ENCODE results near the gene PRDM16. TPM values are rescaled to one million over a fixed set of nuclear protein-coding genes. Genes with fewer than 3 reads are reported as not detected.

PRDM16 gene
- total RNA-seq, 1 donor from 2014 or later = 0.07 TPM

GRCh38 chr1:3389093-3389833, 320.3 kb downstream of the PRDM16 start:
- intact Hi-C loops (cut with micrococcal nuclease) = no loop called here

DNA sequence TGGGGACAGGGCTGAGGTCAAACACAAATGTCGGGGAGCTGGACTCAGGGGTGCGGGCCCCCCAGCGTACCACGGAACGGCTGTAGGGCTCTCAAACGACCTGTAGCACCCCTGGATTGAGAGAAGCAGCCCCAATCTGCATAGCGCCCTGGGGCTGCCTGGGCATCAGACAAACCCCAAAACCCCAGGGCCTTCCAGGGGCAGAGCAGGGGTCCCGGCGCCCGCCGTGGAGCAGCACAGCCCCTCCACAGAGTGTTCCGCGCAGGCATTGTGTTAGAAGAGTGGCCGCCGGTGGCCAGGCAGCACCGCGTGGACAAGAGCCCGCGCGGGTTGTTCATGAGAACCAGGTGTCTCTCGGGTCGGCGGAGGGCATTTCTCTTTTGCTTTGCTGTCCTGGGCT, 321.3 kb downstream of the PRDM16 start:
- intact Hi-C loops (cut with micrococcal nuclease) = no loop called here

DNA sequence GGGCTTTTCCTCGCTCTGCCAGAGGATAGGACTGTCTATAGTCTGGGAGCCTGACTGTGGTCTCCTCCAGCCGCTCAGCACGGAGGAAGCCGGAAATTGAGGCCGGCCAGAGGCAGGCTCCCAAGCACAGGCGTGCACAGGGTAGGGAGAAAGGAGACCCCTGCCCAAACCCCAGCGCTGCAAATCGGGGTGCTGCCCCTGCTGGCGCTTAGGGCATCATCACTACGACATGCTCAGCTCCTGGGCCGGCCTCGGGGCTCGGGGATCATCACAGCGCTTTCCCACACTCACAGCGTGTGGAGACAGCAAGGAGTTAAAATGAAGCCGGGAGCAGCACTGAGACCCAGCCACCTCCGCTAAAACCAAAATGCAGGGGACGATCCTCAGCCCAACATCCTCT, 322.7 kb downstream of the PRDM16 start:
- intact Hi-C loops (cut with micrococcal nuclease) = no loop called here

DNA sequence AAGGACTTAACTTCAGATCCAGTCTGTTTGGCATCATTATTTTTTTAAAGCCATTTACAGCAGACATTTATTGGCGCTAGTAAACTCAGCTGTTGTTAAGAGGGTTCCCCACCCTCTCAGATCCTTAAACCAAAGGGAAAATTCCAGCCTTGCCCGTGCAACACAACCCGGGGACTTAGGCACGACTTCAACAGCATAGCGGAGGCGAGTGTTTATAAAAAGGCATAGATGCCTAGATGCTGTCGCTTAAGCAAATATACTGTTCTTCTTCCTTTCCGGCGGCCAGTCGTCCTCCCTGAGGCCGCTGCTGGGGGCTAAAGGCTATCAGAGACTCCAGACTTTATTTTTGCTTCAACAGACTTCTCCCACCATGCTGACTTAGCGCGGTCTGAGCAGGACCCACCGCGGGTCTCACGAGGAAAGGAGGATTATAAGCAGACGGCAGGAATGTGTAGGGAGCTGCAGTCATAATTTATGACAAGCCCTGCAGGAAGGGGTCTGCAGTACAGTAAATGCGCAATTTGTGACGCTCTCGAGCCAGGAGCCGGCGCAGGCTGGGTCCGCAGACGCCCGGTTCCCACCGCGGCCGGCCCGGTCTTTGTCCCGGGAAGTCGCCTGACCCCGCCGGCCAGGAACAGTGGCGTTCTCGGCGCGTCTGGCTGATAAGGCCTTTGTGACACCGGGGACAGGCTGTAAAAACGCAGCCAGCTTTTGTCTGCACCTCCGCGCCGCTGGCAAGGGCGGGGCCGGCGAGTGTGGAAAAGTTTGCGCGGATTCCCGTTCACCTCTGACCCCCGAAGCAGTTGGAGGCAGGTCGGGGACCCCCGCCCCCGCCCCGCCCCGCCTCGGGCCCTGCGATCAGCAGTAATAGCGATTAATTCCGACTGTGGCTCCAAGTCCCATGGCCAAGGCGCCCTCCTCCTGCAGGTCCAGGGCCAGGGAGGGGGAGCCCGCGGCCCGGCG, 324.3 kb downstream of the PRDM16 start:
- intact Hi-C loops (cut with micrococcal nuclease) = no loop called here

GRCh38 chr1:3393987-3394920, 325.3 kb downstream of the PRDM16 start:
- intact Hi-C loops (cut with micrococcal nuclease) = no loop called here

DNA sequence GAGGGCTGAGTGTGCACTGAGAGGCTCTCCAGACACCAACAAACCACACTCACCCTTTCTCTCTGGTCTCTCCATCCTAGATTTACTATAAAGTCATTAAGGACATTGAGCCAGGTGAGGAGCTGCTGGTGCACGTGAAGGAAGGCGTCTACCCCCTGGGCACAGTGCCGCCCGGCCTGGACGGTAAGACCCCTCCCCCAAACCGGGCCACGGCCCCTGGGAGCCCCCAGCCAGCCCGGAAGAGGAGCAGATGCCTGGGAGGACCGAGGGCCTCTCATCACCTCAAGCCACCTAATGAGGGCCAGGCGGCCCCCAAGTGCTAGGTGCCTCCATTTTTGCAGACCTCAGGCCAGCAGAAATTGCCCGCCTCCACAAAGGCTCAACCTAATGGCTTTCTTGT, 327.4 kb downstream of the PRDM16 start:
- intact Hi-C loops (cut with micrococcal nuclease) = no loop called here

GRCh38 chr1:3397311-3397710, 328.3 kb downstream of the PRDM16 start:
- intact Hi-C loops (cut with micrococcal nuclease) = no loop called here

DNA sequence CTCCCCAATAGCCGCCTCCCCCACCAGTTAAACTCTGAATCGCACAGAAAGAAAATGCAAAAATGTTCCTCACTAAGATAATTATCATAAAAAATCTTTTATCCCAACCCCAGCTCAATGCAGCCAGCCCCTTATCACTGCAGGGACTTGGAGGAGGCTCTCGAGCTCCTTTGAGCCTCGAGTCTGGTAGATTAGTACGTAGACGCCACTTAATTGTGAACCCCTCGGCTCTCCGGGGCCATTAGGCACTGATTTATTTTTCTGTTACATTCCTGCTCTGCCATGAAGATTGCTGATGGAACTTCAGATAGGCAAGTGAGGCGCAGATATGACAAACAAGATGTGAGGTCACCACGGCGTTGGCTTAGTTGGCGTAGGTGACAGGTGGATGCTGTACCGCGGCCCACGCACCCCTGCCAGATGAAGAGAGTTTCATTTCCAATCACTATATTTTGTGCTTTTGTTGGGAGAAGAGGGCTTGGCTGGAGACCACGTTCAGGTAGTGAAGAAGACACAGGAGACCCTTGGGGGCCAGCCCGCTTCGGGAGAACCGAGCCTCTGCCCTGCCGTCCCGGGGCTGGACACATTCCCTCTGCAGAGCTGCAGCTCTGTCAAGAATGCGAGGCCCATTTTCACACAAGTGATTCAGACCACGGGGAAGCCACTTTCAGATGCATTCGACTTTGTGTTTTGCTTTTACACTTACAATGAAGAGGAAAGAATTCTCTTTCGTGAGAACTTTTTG, 329.6 kb downstream of the PRDM16 start:
- intact Hi-C loops (cut with micrococcal nuclease) = no loop called here

GRCh38 chr1:3399732-3400131, 330.7 kb downstream of the PRDM16 start:
- intact Hi-C loops (cut with micrococcal nuclease) = no loop called here

DNA sequence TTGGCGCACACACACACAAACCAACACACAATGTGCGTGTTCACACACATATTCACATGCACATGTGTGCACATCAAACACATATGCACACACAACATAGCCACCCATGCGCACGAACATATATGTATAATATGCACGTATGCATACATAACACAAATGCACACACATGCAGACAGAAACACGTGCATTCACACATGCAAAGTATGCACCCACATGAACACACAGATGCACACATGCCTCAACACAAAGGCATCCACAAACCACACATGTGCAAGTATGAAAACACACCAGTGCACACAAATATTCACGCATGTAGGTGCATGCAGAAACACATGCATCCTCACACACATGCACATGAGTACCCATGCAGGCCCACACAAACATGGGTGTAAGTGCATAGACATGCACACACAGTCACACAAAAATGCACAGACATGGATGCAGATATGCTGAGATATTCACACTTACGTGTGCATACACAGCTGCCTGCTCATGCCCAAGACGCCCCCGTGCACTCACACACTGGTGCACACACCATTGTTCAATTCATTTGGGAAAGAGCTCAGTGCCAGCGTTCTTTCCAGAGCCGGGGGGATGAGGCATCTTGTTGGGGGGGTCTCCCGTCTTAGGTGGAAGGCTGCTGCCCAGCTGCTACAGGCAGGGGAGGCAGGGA, 332.7 kb downstream of the PRDM16 start:
- intact Hi-C loops (cut with micrococcal nuclease) = no loop called here

DNA sequence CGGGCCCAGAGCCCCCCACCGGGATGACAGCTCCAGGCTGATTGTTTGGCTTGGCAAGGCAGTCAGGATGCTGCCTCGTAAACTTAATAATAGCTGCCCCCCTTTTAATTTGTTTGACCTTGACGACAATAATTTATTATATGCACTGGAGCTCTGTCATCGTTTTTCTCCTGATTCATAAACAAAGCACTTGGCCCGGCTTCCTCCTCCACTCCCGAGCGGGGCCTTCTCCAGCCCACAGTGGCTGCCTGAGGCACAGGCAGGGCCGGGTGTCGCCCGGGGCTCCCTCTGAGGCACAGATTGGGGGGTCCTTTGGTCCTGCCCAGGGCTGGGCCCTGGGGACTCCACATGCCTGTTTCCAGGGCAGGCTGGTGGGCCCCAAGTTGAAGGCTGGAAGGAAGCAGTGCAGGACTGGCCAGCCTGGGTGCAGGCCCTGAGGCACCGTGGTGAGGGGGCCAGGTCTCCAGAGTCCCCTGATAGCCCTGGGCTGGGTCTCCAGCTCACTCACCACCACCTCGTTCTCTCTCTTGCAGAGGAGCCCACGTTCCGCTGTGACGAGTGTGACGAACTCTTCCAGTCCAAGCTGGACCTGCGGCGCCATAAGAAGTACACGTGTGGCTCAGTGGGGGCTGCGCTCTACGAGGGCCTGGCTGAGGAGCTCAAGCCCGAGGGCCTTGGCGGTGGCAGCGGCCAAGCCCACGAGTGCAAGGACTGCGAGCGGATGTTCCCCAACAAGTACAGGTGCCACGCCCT, 333.4 kb downstream of the PRDM16 start:
- intact Hi-C loops (cut with micrococcal nuclease) = no loop called here

DNA sequence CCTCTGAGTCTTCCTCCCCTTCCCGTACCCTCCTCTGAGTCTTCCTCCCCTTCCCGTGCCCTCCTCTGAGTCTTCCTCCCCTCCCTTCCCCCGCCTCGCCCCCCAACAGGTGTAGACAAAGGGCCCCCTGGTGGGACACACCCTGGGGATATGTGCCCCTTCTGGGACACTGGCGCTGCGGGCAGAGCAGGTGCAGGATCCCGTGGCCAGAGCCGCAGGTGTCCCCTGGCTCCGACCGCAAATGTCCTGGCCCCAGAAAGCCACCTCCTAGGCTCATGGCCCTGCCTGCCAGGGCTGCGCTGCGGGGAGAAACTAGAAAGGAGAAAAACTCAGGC, 334.0 kb downstream of the PRDM16 start:
- intact Hi-C loops (cut with micrococcal nuclease) = no loop called here

- intact Hi-C loops (cut with micrococcal nuclease) = no loop called here
Observed at GRCh38 chr1:3403388-3404231, 334.6 kb downstream of the PRDM16 start.

DNA sequence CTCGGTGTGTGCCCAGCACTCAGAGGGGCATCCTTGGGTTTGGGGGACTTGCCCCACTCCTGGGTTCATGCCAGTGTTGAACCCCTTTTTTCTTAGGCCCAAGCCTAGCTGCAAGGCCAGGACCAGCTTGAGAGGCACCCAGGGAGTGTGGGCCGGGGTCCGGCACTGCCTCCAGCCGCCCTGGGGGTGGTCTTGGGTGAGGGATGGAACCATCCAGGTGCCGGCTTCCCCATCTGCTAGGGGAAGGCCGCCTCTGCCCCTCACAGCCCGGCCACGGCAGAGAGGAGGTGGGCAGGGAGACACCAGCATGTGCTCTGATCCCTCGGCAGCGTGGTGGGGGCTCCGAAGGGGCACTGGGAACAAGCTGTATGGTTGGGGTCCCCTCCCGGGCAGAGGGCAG, 335.3 kb downstream of the PRDM16 start:
- intact Hi-C loops (cut with micrococcal nuclease) = no loop called here

DNA sequence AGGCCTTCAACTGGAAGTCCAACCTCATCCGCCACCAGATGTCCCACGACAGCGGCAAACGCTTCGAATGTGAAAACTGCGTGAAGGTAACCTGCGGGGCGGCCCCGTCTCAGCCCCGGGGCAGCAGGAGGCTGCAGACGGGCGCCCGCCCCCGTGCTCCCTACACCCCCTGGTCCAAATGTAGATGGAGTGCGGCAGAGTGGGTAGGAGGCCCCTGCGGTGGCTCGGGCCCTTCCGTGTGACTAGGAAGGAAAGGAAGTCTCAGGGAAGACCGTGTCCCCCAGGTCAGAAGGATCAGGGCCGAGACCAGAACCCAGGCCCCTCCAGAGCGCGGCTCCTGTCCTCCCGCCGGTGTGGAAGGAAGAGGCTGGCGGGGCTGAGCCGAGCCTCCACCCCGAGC, 335.8 kb downstream of the PRDM16 start:
- intact Hi-C loops (cut with micrococcal nuclease) = no loop called here

GRCh38 chr1:3405491-3405890, 336.5 kb downstream of the PRDM16 start:
- intact Hi-C loops (cut with micrococcal nuclease) = no loop called here

DNA sequence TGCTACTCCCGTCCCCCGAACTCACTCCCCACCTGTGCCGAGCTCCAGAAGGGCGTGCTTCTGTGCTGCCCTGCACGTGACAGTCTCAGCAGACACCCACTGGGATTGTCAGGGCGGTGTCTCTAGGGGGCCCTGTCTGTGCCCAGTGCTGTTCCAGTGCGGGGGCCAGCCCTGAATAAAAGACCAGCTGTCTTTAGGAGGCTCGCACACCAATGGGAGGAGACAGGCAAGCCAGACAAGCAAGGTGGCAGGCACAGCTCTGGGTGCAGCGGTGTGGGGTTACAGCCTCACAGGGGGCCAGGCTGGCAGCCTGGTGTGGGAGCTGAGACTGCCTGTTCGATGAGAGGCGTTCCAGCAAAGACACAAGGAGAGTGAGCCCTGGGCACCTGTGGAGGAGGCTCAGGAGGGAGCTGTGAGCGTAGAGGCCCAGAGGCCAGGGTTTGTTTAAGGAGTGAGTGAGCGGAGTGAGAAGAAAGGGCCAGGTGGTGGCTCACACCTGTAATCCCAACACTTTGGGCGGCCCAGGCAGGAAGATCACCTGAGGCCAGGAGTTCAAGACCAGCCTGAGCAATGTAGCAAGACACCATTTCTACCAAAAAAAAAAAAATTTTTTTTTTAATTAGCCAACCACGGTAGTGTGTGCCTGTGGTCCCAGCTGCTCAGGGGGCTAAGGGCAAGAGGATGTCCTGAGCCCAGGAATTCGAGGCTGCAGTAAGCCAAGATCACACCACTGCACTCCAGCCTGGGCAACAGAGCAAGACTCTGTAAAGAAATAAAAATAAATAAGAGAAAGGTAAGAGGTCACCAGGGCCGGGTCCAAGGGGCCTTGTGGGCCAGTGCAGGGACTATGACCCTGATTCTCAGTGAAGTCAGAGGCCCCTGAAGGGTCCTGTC, 337.2 kb downstream of the PRDM16 start:
- intact Hi-C loops (cut with micrococcal nuclease) = no loop called here

DNA sequence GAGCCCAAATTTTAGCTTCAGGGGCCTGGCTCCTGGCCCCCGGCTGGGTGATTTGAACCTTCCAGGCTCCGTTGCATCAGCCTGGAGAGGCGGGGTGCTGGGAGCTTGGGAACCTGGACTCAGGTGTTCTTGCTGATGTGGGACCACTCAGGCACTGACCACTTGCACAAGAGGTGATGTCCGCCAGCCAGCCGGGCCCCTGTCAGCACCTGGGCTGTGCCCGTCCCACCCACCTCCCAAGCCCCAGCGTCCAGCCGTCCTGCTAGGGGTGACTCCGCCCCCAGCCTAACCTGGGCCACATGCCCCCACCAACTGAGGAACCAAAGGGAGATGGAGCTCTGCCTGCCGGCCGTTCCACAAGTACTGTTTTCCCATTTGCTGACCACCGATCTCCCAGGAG, 338.0 kb downstream of the PRDM16 start:
- intact Hi-C loops (cut with micrococcal nuclease) = no loop called here

Data from T-helper 1 cell treated with Interleukin-12 subunit alpha and Interleukin-12 subunit beta and Interleukin-4 antibody, amounts not matched to agents 30 ng/mL and 1 ng/mL, for 36 hours (primary cell).